ENCODE data around the gene RPS6KA2.

- TF ChIP-seq, protein P1, sequence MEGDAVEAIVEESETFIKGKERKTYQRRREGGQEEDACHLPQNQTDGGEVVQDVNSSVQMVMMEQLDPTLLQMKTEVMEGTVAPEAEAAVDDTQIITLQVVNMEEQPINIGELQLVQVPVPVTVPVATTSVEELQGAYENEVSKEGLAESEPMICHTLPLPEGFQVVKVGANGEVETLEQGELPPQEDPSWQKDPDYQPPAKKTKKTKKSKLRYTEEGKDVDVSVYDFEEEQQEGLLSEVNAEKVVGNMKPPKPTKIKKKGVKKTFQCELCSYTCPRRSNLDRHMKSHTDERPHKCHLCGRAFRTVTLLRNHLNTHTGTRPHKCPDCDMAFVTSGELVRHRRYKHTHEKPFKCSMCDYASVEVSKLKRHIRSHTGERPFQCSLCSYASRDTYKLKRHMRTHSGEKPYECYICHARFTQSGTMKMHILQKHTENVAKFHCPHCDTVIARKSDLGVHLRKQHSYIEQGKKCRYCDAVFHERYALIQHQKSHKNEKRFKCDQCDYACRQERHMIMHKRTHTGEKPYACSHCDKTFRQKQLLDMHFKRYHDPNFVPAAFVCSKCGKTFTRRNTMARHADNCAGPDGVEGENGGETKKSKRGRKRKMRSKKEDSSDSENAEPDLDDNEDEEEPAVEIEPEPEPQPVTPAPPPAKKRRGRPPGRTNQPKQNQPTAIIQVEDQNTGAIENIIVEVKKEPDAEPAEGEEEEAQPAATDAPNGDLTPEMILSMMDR (IDR thresholded peaks at IDR 0.05), result no peak
- TF ChIP-seq POLR2A (IDR thresholded peaks at IDR 0.05), result no peak
These were observed 150.9 kb downstream of the RPS6KA2 start for GRCh38 chr6:166476061-166476591.

All from testis (tissue), 2 donors.